Astrocyte of the spinal cord (primary cell): ENCODE data around the gene CHST12.

Experiments
- DNase-seq: peaks from one replicate; pipeline ENCODE4 v3.0.0; 2011; ENCODE audit warnings: low read depth, low spot score
- H3K4me3 ChIP-seq: 2 replicates; pipeline ENCODE4 v1.5.1; 2011; ENCODE audit warnings: low read depth, mild to moderate bottlenecking, low read length, moderate library complexity
- in situ Hi-C: cut with HindIII; loops from 2 replicates; pipeline ENCODE4 v1.10.0; 2017; ENCODE audit warnings: low sequenced_read_pairs
- TF ChIP-seq, protein P1 (sequence below): IDR thresholded peaks from 2 replicates; pipeline ENCODE4 v1.5.1; 2012; ENCODE audit warnings: low read depth, mild to moderate bottlenecking, low read length, inconsistent platforms

Gene CHST12

DNA sequence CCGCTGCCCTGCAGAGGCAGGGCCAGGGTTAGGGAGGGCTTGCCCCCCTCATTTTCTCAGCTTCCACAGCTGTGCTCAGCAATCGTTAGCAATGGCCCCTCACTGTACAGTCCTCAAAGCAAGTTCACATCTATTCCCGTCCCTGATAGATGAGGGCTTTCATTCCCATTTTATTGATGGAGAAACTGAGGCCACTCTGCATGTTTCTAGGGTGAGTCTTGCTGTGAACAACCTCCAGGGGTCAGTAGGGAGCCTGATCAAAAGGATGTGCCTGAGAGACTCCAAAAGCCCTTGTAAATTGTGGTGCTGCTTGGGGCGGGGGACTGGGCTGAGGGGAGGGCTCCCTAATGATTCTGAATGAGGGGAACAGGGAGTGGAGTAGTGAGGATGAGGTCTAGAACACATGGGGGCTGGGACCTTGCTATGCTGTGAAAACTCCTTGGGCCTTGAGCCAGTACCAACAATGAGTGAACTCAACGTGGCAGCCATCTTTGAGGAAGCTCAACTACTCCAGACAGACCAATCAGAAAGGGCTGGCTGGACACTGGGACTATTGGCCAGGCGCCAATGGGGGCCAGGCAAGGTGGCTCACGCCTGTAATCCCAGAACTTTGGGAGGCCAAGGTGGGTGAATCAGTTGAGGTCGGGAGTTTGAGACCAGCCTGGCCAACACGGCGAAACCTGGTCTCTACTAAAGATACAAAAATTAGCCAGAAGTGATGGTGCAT is 79.5 kb downstream of the CHST12 start:
- in situ Hi-C loops, result no loop called here
- no peak overlapping the region for H3K4me3 ChIP-seq
- no peak for DNase-seq
- TF ChIP-seq, protein P1, sequence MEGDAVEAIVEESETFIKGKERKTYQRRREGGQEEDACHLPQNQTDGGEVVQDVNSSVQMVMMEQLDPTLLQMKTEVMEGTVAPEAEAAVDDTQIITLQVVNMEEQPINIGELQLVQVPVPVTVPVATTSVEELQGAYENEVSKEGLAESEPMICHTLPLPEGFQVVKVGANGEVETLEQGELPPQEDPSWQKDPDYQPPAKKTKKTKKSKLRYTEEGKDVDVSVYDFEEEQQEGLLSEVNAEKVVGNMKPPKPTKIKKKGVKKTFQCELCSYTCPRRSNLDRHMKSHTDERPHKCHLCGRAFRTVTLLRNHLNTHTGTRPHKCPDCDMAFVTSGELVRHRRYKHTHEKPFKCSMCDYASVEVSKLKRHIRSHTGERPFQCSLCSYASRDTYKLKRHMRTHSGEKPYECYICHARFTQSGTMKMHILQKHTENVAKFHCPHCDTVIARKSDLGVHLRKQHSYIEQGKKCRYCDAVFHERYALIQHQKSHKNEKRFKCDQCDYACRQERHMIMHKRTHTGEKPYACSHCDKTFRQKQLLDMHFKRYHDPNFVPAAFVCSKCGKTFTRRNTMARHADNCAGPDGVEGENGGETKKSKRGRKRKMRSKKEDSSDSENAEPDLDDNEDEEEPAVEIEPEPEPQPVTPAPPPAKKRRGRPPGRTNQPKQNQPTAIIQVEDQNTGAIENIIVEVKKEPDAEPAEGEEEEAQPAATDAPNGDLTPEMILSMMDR, result no peak

DNA sequence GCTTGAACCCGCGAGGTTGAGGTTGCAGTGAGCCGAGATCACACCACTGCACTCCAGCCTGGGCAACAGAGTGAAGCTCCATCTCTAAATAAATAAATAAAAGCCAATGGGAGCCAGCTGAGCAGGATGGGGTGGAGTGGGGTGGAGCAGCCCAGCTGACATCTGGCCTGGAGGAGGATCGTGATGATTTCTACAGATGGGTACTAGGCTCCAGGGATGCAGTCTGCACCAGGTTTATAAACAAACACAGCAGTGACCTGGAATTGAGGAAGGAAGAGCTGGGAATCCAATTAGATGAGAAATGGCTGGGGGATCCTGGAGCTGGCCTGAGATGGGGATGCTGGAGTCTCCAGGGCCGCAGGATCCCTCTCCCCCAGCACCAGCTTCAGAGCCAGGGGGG is 80.1 kb downstream of the CHST12 start:
- H3K4me3 ChIP-seq, result no peak overlapping the region
- TF ChIP-seq, protein P1, result no peak
- no peak for DNase-seq
- in situ Hi-C loops, result no loop called here

DNA sequence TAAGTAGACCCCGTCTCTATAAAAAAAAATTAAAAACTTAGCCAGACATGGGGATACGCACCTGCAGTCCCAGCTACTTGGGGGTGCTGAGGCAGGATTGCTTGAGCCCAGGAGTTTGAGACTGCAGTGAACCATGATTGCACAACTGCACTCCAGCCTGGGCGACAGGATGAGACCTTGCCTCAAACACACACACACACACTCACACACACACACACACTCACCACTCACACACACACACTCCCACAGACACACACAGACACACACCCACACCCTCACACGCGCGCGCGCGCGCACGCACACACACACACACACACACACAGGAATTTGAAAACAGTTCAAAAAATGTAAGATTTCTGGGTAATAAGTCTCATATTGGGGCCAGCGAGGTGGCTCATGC is 81.5 kb downstream of the CHST12 start:
- in situ Hi-C loops, result no loop called here
- H3K4me3 ChIP-seq, result no peak overlapping the region
- TF ChIP-seq, protein P1, result no peak
- DNase-seq, result no peak

DNA sequence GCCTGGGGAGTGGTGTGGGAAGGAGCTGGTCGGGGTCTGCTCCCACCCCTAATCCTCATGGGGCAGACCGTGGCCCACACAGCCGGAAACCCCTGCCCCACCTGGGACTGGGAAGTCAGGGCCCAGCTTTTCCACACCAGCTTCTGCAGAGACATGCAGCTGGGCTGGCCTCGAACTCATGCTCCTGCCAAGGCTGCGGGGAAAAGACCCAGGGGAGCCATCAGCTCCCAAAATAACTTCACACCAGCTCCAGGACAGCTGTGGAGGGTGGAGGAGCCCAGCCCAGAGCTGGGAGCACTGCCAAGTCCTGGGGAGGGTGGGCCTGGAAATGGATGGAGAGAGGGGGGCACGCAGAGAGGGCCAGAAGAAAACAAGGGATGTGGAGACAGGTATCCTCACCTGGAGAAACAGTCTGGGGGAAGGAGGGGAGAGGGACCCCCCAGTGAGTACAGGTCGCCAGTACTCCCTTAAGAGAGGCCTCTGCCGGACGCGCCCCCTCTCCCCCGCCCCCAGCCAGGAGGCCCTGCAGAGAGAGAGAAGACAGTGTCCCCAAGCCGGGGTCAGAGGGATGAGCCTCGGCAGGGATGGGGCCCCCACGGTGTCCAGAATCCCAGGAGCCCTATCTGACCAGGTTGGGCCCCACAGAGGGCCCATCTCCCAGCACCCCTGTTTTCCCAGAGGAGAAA is 84.3 kb downstream of the CHST12 start:
- no peak for DNase-seq
- TF ChIP-seq, protein P1, result no peak
- in situ Hi-C loops, result no loop called here
- no peak overlapping the region for H3K4me3 ChIP-seq

DNA sequence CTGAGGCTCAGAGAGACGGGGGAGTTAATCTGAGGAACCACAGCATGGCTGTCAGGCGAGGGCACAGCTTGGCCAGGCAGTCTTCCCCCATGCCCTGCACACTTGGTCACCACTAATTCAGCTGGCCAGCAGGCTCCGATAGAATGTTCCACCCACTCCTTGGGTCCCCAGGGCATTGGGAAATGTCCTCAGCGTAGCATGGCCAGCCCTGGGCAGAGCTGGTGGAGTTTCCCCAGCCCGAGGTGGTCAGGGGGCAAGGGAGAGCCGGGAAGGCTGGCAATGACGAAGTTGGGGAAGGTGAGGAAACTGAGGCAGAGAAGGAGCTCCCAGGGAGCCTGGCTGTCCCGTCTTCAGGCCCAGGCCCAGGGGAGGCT is 84.8 kb downstream of the CHST12 start:
- no peak for DNase-seq
- TF ChIP-seq, protein P1, result no peak
- no peak overlapping the region for H3K4me3 ChIP-seq
- in situ Hi-C loops, result no loop called here

DNA sequence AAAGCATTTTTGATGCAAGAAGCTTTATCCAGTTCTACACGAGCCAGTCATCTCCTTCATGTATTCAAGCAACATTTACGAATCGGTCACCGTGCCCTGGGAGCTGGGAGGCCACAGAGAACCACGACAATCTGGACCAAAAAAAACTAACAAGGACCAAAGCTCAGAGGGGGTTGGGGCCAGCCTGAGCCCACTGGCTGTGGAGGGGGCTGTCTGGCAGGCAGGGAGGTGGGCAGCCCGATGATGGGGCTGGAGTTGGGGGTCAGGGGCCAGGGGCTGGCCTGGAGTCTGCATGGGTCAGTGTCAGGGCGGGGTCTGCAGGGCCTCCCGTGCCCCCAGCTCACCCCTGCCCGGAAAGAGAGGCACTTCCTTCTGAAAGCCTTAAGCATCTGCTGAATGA is 85.3 kb downstream of the CHST12 start:
- H3K4me3 ChIP-seq, result no peak overlapping the region
- TF ChIP-seq, protein P1, result no peak
- DNase-seq, result no peak
- in situ Hi-C loops, result no loop called here
